Epithelial cell of prostate (primary cell): Measurements from ENCODE around the gene RFTN1.

Experiments used
- DNase-seq: peaks from one replicate; pipeline ENCODE4 v3.0.0-alpha.2; 2011; ENCODE audit warnings: low read depth, low spot score
- H3K27ac ChIP-seq: fragments of 450-650 bp; 2 replicates; pipeline ENCODE4 v1.5.1; 2017; ENCODE audit warnings: mild to moderate bottlenecking

RFTN1 gene

GRCh38 chr3:16299746-16300145, 213.8 kb downstream of the RFTN1 start:
- DNase-seq = no peak

GRCh38 chr3:16298891-16299290, 214.6 kb downstream of the RFTN1 start:
- no peak for DNase-seq
- H3K27ac ChIP-seq = no peak overlapping the region

More at GRCh38 chr3:16299746-16300145, 213.8 kb downstream of the RFTN1 start:
- H3K27ac ChIP-seq = no peak overlapping the region

DNA sequence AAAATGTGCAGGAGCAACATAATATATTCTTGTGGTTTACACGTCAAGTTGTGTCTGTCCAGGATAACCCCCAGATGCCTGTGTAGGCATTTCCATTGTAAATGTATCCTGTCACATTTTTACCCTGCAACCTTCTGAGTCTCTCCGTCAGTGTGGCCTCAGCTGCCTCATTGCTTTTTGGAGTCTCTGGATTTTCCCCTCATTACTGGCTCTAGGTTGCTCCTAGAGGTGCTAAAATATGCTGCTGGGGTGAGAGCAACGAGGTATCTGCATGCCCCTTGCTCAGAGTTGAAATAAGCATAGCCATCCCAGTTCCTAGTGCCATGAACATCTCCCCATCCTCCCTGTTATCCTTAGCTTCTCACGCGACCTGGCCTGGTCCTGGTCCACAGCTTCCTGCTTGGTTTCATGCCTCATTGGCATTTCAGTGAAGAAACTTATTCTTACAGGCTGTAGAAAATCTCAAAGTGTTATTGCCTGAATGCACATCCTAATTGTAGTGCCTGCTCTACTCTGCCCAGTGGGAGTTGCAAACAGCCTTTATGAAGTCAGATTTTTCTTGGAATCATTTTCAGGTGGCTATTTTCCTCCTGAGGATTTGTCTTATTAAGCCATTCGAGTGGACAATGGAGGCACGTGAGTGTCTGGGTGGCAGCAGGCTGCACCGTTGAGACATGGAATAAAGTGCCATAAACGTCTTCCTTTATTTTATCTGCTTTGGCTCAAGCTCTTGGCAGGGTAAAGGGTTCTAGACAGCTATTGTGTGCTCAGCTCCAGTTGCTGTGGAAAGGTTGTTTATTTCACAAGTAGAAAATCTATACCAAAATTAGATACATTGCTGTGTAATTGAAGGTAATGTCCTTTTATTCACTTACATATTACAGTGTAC, 215.3 kb downstream of the RFTN1 start:
- no peak overlapping the region for H3K27ac ChIP-seq
- DNase-seq = no peak

- no peak for DNase-seq
- H3K27ac ChIP-seq = no peak overlapping the region
These were observed 218.1 kb downstream of the RFTN1 start for GRCh38 chr3:16295298-16295890.

GRCh38 chr3:16294844-16295243, 218.7 kb downstream of the RFTN1 start:
- no peak overlapping the region for H3K27ac ChIP-seq
- DNase-seq = no peak

DNA sequence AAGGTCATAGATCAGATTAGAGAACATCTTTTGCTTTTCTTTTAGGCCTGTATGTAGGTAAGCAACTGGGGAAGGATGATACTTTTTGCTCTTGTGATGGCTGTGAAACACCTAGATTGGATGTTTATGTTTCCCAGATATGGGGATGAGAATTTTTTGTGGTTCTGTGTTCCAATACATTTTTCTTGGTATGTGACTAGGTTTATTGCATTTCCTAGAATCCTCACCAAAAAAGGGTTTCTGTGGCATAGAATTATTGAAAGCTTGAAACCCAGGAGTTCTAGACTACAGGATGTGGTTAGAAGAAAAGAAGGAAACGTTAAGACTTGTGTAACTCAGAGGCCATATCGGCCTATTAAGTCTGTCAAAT, 222.7 kb downstream of the RFTN1 start:
- no peak overlapping the region for H3K27ac ChIP-seq
- no peak for DNase-seq

DNA sequence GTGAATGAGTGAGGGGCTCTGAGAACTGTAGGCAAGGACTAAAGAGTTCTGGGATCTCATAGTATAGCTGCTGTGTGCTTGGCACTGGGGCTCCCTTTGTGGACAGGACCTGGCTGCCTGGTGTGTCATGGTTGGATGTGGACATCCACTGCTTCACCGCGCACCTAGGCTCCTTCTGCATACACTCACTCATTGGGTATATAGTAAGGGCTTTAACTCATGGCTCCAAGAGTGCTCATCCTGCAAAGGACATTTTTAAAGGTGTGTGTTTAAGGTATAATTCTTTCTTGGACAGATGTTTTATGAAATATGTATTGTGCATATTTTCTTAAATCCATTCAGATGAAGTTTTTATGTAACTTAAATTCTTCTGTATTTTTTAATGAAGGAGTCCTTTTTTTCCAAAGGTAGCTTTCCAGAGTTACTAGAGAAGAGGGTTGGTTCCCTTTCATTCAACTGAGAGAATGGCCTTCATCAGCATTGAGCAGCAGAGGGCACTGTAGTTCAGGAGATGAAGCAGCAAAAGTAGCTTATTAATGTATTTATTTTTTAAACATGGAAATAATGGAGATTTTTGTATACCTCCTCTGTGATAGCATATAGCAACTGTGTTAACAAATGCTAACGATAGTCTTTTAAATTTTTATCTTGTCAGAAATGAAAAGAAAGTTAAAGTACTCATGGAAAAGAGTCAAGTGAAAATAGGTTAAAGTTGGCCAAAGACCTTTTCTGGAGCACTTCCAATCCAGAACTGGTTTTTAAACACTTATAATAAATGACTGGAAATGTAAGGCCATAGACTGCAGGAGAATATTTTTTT, 223.3 kb downstream of the RFTN1 start:
- H3K27ac ChIP-seq = no peak overlapping the region
- no peak for DNase-seq

- no peak overlapping the region for H3K27ac ChIP-seq
- no peak for DNase-seq
These were observed 224.2 kb downstream of the RFTN1 start for GRCh38 chr3:16289144-16289889.

GRCh38 chr3:16288664-16289063, 224.8 kb downstream of the RFTN1 start:
- DNase-seq = no peak
- no peak overlapping the region for H3K27ac ChIP-seq

- no peak overlapping the region for H3K27ac ChIP-seq
- DNase-seq = no peak
These were observed 226.6 kb downstream of the RFTN1 start for GRCh38 chr3:16286751-16287543.

DNA sequence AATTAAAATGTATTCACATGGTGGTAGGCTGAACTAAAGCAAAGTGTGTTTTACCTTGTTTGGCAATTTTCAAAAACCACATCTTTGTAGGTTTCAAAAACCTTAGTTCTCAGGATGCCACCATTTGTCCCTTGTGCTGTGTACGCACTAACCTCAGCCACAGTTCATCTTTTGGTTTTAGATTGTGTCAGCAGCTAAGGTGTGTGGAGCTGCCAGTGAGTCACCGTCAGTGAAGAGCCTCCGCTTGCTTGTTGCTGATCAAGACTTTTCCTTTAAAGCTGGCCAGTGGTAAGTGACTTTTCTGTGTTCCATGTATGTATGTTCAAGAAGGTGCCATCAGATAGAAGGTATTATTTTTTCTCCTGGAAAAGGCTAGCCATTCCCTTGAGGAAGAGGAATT, 227.3 kb downstream of the RFTN1 start:
- H3K27ac ChIP-seq = no peak overlapping the region
- no peak for DNase-seq

- no peak for DNase-seq
- H3K27ac ChIP-seq = no peak overlapping the region
These were observed 228.9 kb downstream of the RFTN1 start for GRCh38 chr3:16284633-16285032.

DNA sequence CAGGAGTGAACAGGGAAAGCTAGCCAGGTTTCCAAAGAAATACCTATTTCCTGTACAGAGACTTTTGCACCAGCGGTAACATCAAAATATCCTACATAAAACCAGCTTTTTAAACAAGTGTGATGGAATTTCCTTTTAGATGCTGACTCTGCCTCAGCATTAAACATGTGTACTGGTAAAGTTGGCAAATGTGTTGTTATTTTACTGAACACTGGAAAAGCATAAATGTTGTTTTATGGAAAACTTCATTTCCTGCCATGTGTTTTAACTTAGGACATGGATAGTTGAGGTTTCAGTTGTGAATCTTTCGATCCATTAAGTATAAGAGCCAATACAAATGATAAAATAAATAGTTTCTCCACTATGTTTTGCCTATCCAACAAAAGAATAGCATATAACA, 232.8 kb downstream of the RFTN1 start:
- DNase-seq = no peak
- no peak overlapping the region for H3K27ac ChIP-seq

DNA sequence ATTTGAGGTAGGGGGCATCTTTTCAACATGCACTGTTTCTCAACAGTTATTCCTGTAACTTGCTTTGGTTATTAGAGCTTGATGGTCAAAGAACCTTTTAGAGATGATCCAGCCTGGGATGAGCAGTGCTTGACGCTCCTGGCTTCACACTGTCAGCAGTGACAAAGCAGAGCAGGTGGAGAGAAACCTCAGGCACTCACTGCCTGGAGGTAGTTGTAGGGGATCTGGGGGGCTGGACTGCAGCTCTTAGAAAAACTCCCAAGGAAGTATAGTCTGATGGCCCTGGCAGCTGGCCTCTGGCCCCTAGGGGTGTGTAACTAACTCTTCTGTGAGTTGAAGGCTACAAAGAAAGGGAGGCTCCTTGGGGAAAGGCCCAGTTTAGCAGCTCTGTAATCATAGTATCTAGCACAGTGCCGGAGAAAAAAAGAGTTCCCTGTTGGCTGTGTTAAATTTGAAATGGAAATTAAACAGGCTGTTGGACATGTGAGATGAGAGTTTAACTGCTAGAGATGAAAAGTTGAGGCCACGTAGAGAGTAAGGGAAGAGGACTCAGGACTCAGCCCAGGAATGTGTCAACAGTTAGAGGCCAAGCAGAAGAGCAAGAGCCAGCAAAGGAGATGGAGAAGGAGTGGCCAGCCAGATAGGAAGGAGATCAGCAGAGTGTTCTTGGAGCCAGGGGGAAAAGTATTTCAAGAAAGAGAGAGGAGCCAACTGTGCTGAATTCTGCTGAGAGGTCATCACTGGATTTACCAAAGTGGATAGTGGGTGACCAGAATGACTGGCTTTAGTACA, 234.3 kb downstream of the RFTN1 start:
- H3K27ac ChIP-seq = no peak overlapping the region
- no peak for DNase-seq

DNA sequence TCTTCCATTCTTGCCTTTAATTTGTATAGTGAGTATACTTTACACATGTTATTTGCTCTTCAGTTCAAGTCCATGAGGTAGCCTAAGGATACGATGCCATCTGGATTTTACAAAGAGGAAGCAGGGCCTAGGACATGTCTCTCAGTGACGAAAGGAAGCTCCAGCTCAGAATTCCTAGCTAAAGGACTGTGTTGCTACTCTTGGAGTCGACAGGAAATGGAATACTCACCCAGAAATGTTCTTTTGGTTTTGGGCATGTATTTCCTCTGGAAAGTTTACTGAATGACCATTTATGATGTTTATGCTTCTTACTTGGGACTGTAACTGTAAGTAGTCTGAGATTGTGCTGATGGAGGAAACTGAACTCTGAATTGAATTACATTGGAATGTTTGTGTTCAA, 236.0 kb downstream of the RFTN1 start:
- H3K27ac ChIP-seq = no peak overlapping the region
- DNase-seq = no peak

DNA sequence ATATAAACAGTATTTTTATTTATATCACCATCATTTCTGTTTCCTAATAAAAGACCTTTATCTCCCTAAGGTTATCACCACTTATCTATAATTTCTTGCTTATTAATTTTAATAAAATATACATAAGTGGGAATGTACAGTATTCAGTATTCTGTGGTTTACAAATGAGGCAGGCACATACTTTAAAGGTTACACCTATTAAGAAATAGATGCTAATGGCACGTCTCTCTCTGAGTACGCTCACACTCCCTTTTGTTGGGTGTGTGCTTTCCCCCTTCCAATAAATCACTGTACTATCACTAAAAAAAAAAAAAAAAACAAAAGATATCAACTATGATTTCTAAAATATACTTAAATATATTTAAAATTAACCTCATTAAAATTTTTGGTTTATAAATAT, 239.6 kb downstream of the RFTN1 start:
- DNase-seq = no peak
- no peak overlapping the region for H3K27ac ChIP-seq

GRCh38 chr3:16272588-16272987, 240.9 kb downstream of the RFTN1 start:
- no peak for DNase-seq
- no peak overlapping the region for H3K27ac ChIP-seq

DNA sequence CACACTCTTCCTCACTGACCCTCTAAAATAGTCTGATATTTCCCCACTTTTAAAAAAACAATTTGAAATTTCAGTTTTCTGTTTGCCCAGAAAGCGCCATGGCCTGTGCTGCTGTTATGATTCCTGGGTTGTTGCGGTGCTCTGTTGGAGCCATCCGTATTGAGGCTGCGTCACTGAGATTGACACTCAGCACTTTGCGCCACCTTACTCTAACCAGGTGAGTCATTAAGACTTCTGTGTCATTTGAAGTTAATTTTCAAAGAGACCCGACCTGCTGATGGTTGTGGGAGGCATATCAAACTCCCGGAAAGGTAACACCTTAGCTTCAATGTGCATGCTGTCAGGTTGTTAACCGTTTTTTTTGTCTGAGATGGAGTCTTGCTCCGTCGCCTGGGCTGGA, 242.6 kb downstream of the RFTN1 start:
- H3K27ac ChIP-seq = no peak overlapping the region
- no peak for DNase-seq

DNA sequence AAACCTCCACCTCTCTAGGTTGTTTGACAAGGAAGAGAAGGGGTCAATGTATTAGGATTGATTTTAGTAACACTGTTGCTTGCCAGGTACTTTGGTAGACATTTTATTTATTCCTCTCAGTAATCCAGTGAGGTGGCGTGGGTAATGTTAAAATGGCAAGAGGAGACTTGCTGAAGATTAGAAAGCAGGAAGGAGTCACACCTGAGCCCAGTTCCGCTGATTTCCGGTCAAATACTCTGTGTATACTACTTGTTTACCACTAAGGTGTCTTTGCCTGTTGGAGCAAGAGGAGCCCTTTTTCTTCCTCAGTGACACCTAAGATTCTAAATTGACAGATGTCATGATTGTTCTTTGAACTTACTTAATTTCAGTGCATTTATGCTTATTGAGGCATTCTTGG, 246.8 kb downstream of the RFTN1 start:
- peak overlapping the region; percentile 64 for H3K27ac ChIP-seq
- DNase-seq = no peak
